GM18867 (cell line): ENCODE results near the gene ZNRD2.
A peak's percentile ranks its signal among the peaks of the same experiment; 100 is the strongest.

Experiments
- ATAC-seq: cut with Tn5 transposase; IDR thresholded peaks from one replicate; pipeline ENCODE4 v1.9.1; 2021; ENCODE audit warnings: mild to moderate bottlenecking, moderate library complexity; ENCODE audit not compliant: unreplicated experiment

ZNRD2 gene

GRCh38 chr11:65572356-65573051 lies 2.2 kb downstream of the ZNRD2 start, which contains the start of gene FAM89B:
Gene FAM89B, plus strand, starts transcription at chr11:65572538. Its CDS starts 132 bp downstream, at chr11:65572670.
- ATAC-seq = no peak

- no peak for ATAC-seq
These were observed 3.3 kb downstream of the ZNRD2 start for GRCh38 chr11:65573391-65574079.

- peak; percentile 33 for ATAC-seq
These were observed 4.0 kb downstream of the ZNRD2 start for GRCh38 chr11:65574109-65574810.

GRCh38 chr11:65574811-65575567 lies 4.7 kb downstream of the ZNRD2 start:
- no peak for ATAC-seq

- peak; percentile 29 for ATAC-seq
These were observed 5.4 kb downstream of the ZNRD2 start, which contains the start of gene EHBP1L1 for GRCh38 chr11:65575568-65576231. Gene EHBP1L1, plus strand, starts transcription at chr11:65576053. Its CDS starts 250 bp downstream, at chr11:65576303.

GRCh38 chr11:65576232-65576866 lies 6.1 kb downstream of the ZNRD2 start:
- ATAC-seq = no peak

GRCh38 chr11:65576867-65577755 lies 6.8 kb downstream of the ZNRD2 start:
- no peak for ATAC-seq

- ATAC-seq = no peak
These were observed 7.5 kb downstream of the ZNRD2 start for GRCh38 chr11:65577756-65578109.

- no peak for ATAC-seq
These were observed 7.9 kb downstream of the ZNRD2 start for GRCh38 chr11:65578134-65578533.

GRCh38 chr11:65578667-65579066 lies 8.4 kb downstream of the ZNRD2 start:
- ATAC-seq = no peak

GRCh38 chr11:65579291-65579690 lies 9.0 kb downstream of the ZNRD2 start:
- ATAC-seq = no peak

- no peak for ATAC-seq
These were observed 9.9 kb downstream of the ZNRD2 start for GRCh38 chr11:65580031-65580692.

- no peak for ATAC-seq
These were observed 10.5 kb downstream of the ZNRD2 start for GRCh38 chr11:65580756-65581155.

- no peak for ATAC-seq
These were observed 11.7 kb downstream of the ZNRD2 start for GRCh38 chr11:65581928-65582327.

- ATAC-seq = no peak
These were observed 13.3 kb downstream of the ZNRD2 start for GRCh38 chr11:65583589-65583988.

- no peak for ATAC-seq
These were observed 13.8 kb downstream of the ZNRD2 start for GRCh38 chr11:65584106-65584505.

- ATAC-seq = no peak
These were observed 14.5 kb downstream of the ZNRD2 start for GRCh38 chr11:65584723-65585171.
